Measurements from ENCODE around the gene SLC4A5. TPM values are rescaled to one million over a fixed set of nuclear protein-coding genes. Genes with fewer than 3 reads are reported as not detected.

SLC4A5 gene
- polyA plus RNA-seq, 1 of the 3 experiments (the other 2 are of a cell fraction) = 0.25 TPM

GRCh38 chr2:74347742-74348141 lies 4.5 kb upstream of the SLC4A5 start (continued):
- no peak for TF ChIP-seq EZH2phosphoT487 (IDR thresholded peaks at IDR 0.05; ENCODE audit: borderline replicate concordance, low read depth)
- no peak for TF ChIP-seq ZBTB33 (IDR thresholded peaks at IDR 0.05; ENCODE audit: borderline replicate concordance, low read depth)

- CTCF ChIA-PET = interaction anchor here (0.7 to 5.5 kb wide), 3 partner anchors 13 to 105 kb away, joined by 3 to 57 read pairs (median 3); no protein-coding TSS in a partner anchor
- H3K9ac ChIP-seq = no peak overlapping the region
- no peaks in the 10 kb centered on the region for H3K36me3 ChIP-seq (replicated peaks in 1 of 2; ENCODE audit: control insufficient read depth in 1 of 2, insufficient read depth in 2 of 2, low read length in 1 of 2)
- no peak overlapping the region for H3K27ac ChIP-seq (ENCODE audit: low read depth in 2 of 2, low read length in 1 of 2)
- no peaks in the 10 kb centered on the region for H3K9me3 ChIP-seq
- POLR2A ChIA-PET = interaction anchor here (0.7 to 1.1 kb wide), 2 partner anchors 12 to 113 kb away, joined by 3 read pairs; no protein-coding TSS in a partner anchor
- peaks cover 0 to 10% of the 10 kb centered on the region in 2 experiments; a peak in 2 of 4 replicates for H3K4me1 ChIP-seq (ENCODE audit: control insufficient read depth in 1 of 2, insufficient read depth in 2 of 2, low read depth in 1 of 2, low read length in 1 of 2)
- DNase-seq = no peak
- H2AFZ ChIP-seq (ENCODE audit: low read depth) = no peak overlapping the region
- H3F3A ChIP-seq (replicated peaks; ENCODE audit: insufficient read depth) = no peaks in the 10 kb centered on the region
- no peak overlapping the region for H3K4me3 ChIP-seq (ENCODE audit: low read depth in 2 of 2, low read length in 1 of 2)
- 89% methylated on average over 1 of the region's 1 CpG for WGBS (ENCODE audit: low lambda C conversion rate)
- no peaks in the 10 kb centered on the region for H3K79me2 ChIP-seq (ENCODE audit: insufficient read depth)
- TF ChIP-seq RXRA (IDR thresholded peaks at IDR 0.05; ENCODE audit: borderline replicate concordance, low read depth) = no peak
- TF ChIP-seq RCOR1 (IDR thresholded peaks at IDR 0.05; ENCODE audit: low read length) = no peak
- TF ChIP-seq, protein P1, sequence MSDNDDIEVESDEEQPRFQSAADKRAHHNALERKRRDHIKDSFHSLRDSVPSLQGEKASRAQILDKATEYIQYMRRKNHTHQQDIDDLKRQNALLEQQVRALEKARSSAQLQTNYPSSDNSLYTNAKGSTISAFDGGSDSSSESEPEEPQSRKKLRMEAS (IDR thresholded peaks at IDR 0.05; ENCODE audit: low read depth) = no peak
- no peak for TF ChIP-seq EP300 (IDR thresholded peaks at IDR 0.05; ENCODE audit: borderline replicate concordance in 1 of 2, low read depth in 1 of 2, low read length in 1 of 2)
- TF ChIP-seq NRF1 (IDR thresholded peaks at IDR 0.05; ENCODE audit: low read depth, low read length) = no peak
- TF ChIP-seq TCF12 (IDR thresholded peaks at IDR 0.05) = no peak
- TF ChIP-seq FOSL2 (IDR thresholded peaks at IDR 0.05; ENCODE audit: borderline replicate concordance, low read depth) = no peak
- no peak for TF ChIP-seq RFX5 (IDR thresholded peaks at IDR 0.05; ENCODE audit: low read length)
- TF ChIP-seq USF1 (IDR thresholded peaks at IDR 0.05; ENCODE audit: borderline replicate concordance, low read depth) = no peak
- TF ChIP-seq, protein P2, sequence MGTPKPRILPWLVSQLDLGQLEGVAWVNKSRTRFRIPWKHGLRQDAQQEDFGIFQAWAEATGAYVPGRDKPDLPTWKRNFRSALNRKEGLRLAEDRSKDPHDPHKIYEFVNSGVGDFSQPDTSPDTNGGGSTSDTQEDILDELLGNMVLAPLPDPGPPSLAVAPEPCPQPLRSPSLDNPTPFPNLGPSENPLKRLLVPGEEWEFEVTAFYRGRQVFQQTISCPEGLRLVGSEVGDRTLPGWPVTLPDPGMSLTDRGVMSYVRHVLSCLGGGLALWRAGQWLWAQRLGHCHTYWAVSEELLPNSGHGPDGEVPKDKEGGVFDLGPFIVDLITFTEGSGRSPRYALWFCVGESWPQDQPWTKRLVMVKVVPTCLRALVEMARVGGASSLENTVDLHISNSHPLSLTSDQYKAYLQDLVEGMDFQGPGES (IDR thresholded peaks at IDR 0.05; ENCODE audit: low read depth, low read length) = no peak
- TF ChIP-seq, protein P3, sequence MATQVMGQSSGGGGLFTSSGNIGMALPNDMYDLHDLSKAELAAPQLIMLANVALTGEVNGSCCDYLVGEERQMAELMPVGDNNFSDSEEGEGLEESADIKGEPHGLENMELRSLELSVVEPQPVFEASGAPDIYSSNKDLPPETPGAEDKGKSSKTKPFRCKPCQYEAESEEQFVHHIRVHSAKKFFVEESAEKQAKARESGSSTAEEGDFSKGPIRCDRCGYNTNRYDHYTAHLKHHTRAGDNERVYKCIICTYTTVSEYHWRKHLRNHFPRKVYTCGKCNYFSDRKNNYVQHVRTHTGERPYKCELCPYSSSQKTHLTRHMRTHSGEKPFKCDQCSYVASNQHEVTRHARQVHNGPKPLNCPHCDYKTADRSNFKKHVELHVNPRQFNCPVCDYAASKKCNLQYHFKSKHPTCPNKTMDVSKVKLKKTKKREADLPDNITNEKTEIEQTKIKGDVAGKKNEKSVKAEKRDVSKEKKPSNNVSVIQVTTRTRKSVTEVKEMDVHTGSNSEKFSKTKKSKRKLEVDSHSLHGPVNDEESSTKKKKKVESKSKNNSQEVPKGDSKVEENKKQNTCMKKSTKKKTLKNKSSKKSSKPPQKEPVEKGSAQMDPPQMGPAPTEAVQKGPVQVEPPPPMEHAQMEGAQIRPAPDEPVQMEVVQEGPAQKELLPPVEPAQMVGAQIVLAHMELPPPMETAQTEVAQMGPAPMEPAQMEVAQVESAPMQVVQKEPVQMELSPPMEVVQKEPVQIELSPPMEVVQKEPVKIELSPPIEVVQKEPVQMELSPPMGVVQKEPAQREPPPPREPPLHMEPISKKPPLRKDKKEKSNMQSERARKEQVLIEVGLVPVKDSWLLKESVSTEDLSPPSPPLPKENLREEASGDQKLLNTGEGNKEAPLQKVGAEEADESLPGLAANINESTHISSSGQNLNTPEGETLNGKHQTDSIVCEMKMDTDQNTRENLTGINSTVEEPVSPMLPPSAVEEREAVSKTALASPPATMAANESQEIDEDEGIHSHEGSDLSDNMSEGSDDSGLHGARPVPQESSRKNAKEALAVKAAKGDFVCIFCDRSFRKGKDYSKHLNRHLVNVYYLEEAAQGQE (IDR thresholded peaks at IDR 0.05; ENCODE audit: low read depth, low read length) = no peak
- TF ChIP-seq FOXM1 (IDR thresholded peaks at IDR 0.05; ENCODE audit: low read depth) = no peak
- no peaks in the 10 kb centered on the region for H3K27me3 ChIP-seq (ENCODE audit: insufficient read depth)
- H3K4me2 ChIP-seq = no peak overlapping the region
- H4K20me1 ChIP-seq (ENCODE audit: insufficient read depth) = no peaks in the 10 kb centered on the region
- H3K9me2 ChIP-seq = no peaks in the 10 kb centered on the region
These were observed 4.1 kb upstream of the SLC4A5 start for GRCh38 chr2:74347303-74347702.
